Adrenal gland (tissue), 12 donors: ENCODE results near the gene OR10A4. TPM values are rescaled to one million over a fixed set of nuclear protein-coding genes. Genes with fewer than 3 reads are reported as not detected.
"Not testable (repeated sequence)": the region's sequence is repeated elsewhere in the genome, so short reads cannot be mapped to it uniquely, and the experiment has no call there.

Experiments used
- DNase-seq, 7 donors: peaks; one replicate each; pipeline ENCODE4 v3.0.0-alpha.2; 2019 to 2020
- H3K27ac ChIP-seq, 5 donors: fragments of 200-600 bp; sonication (generic) in 4 of 5; 1 replicate in 3 of 5; 2 replicates in 2 of 5; pipeline versions ENCODE4 v1.5.1 to v1.8.0; 2016 to 2020; ENCODE audit warnings: mild to moderate bottlenecking in 1 of 5
- H3K27me3 ChIP-seq: fragments of 200-600 bp; 2 replicates; pipeline ENCODE4 v1.8.0; 2021
- H3K36me3 ChIP-seq, 2 donors: fragments of 200-600 bp; replicated peaks in 1 of 2; 1 replicate in 1 of 2; 2 replicates in 1 of 2; pipeline versions ENCODE4 v1.5.1 to v1.8.0; 2018 to 2022
- H3K4me1 ChIP-seq, 2 donors: fragments of 200-600 bp; replicated peaks in 1 of 2; 1 replicate in 1 of 2; 2 replicates in 1 of 2; pipeline versions ENCODE4 v1.5.1 to v1.8.0; 2018 to 2021
- H3K4me3 ChIP-seq, 4 donors: fragments of 200-600 bp; sonication (generic) in 3 of 4; one replicate each; pipeline ENCODE4 v1.5.1; 2016 to 2018
- H3K9me3 ChIP-seq, 3 donors: fragments of 200-600 bp; sonication (generic) in 1 of 3; replicated peaks in 1 of 3; 1 replicate in 2 of 3; 2 replicates in 1 of 3; pipeline versions ENCODE4 v1.5.1 to v1.8.0; 2016 to 2021
- POLR2A ChIP-seq, 2 donors: fragments of 450-650 bp; IDR thresholded peaks; one replicate each; pipeline ENCODE4 v1.6.1; 2017; ENCODE audit warnings: antibody characterized with exemption in 2 of 2, mild to moderate bottlenecking in 2 of 2, moderate library complexity in 1 of 2
- WGBS, 4 donors: extraction: QIAGEN DNeasy Blood & Tissue Kit in 2 of 4; methylation state at CpG; one replicate each; pipeline versions ENCODE4 v1.1.5 to v1.1.7; 2013 to 2017; 5-methylcytosine and 5-hydroxymethylcytosine counted together
- intact Hi-C, 2 donors: fragments of 100-400 bp; cut with DNase I; formaldehyde crosslinking; loops; one replicate each; pipeline versions ENCODE4 v1.14.1 to v1.15.0; 2022 to 2023
- polyA plus RNA-seq, 3 donors: library from polyadenylated mRNA; stranded (reverse); fragments of 200-250 nt in 2 of 3; fragments of 350-450 nt in 1 of 3; fragmentation: Illumina TruSeq in 1 of 3; extraction: RNeasy Lipid Tissue Mini Kit (QIAGEN cat#74804) in 1 of 3; gene quantifications; one replicate each; pipeline ENCODE4 v1.2.3, GENCODE V29; 2013 to 2014
- total RNA-seq, 9 donors: library from RNA; depleted of rRNA in 4 of 9; stranded (reverse); fragments of >200 nt in 4 of 9; fragments of 120-200 nt in 1 of 9; fragmentation: NEBNext Ultra II Directional in 1 of 9; extraction: Animal tissue kit (Norgen Biotek cat#: 25700) in 1 of 9; gene quantifications; one replicate each; pipeline versions ENCODE4 v1.1.0 to v1.2.4, GENCODE V29; 2013 to 2023
- TF ChIP-seq, protein P1 (sequence below), 6 experiments: fragments of 450-650 bp in 4 of 6; fragments of 200-600 bp in 2 of 6; sonication (generic) in 1 of 6; IDR thresholded peaks; 1 replicate in 5 of 6; 2 replicates in 1 of 6; pipeline versions ENCODE4 v1.5.1 to v1.8.0; 2016 to 2021; ENCODE audit warnings: antibody characterized with exemption in 6 of 6, mild to moderate bottlenecking in 2 of 6, moderate library complexity in 1 of 6
- donor health status: healthy with polysubstance abuse.
- donor health status: Bipolar disorder and iron deficiency.
- donor health status: DM: yes; HTN: yes; CAD: no.
- donor health status: DM: no; HTN: no; CAD: no.
- donor health status: DM: no; HTN: no; CAD: no.
- donor health status: DM: yes; HTN: yes; CAD: no.

OR10A4 gene
- total and polyA plus RNA-seq, 12 donors = not detected

DNA sequence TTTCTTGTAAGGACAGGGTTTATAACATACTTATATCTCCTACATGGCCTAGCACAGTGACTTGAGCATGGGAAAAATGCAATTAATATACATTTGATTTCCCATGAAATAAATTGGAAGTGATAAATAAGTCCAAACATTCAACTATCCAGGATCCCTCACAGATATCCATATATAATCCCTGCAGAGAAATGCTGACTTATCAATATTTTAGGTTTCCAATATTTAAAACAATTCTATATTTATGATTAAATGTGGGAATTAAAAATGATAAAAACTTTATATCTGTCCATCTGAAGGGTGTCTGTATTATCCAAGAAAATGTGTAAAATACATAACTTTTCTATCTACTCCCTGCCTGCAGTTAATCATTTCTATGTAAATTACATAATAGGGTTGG lies 6.3 kb downstream of the OR10A4 start:
- TF ChIP-seq, protein P1, sequence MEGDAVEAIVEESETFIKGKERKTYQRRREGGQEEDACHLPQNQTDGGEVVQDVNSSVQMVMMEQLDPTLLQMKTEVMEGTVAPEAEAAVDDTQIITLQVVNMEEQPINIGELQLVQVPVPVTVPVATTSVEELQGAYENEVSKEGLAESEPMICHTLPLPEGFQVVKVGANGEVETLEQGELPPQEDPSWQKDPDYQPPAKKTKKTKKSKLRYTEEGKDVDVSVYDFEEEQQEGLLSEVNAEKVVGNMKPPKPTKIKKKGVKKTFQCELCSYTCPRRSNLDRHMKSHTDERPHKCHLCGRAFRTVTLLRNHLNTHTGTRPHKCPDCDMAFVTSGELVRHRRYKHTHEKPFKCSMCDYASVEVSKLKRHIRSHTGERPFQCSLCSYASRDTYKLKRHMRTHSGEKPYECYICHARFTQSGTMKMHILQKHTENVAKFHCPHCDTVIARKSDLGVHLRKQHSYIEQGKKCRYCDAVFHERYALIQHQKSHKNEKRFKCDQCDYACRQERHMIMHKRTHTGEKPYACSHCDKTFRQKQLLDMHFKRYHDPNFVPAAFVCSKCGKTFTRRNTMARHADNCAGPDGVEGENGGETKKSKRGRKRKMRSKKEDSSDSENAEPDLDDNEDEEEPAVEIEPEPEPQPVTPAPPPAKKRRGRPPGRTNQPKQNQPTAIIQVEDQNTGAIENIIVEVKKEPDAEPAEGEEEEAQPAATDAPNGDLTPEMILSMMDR (IDR thresholded peaks at IDR 0.05) = no peak
- no peak for TF ChIP-seq POLR2A (IDR thresholded peaks at IDR 0.05)
- no peaks in the 10 kb centered on the region for H3K9me3 ChIP-seq
- no peaks in the 10 kb centered on the region for H3K4me1 ChIP-seq
- no peak for DNase-seq
- no peaks in the 10 kb centered on the region for H3K36me3 ChIP-seq
- intact Hi-C loops = no loop called here
- no peak overlapping the region for H3K4me3 ChIP-seq
- H3K27me3 ChIP-seq = no peaks in the 10 kb centered on the region
- no peak overlapping the region for H3K27ac ChIP-seq

DNA sequence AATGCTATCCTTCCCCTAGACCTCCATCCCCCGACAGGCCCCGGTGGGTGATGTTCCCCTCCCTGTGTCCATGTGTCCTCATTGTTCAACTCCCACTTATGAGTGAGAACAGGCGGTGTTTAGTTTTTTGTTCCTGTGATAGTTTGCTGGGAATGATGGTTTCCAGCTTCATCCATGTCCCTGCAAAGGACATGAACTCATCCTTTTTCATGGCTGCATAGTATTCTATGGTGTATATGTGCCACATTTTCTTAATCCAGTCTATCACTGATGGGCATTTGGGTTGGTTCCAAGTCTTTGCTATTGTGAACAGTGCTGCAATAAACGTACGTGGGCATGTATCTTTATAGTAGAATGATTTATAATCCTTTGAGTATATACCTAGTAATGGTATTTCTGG lies 11.3 kb downstream of the OR10A4 start:
- H3K27me3 ChIP-seq, H3K4me1 ChIP-seq, intact Hi-C loops, H3K9me3 ChIP-seq, H3K27ac ChIP-seq, H3K36me3 ChIP-seq, DNase-seq, H3K4me3 ChIP-seq: not testable (repeated sequence)
- WGBS, 4 donors = 76 to 96% (median 90%) methylated on average over 5 of the region's 5 CpGs

DNA sequence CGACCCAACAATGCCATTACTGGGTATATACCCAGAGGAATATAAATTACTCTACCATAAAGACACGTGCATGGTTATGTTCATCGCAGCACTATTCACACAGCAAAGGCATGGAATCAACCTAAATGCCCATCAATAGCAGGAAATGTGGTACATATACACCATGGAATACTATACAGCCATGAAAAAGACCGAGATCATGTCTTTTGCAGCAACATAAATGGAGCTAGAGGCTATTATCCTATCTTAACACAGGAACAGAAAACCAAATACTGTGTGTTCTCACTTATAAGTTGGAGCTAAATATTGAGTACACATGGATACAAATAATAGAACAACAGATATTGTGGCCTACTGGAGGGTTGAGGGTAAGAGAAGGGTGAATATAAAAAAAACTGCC lies 12.4 kb downstream of the OR10A4 start:
- no peak overlapping the region for H3K27ac ChIP-seq
- no peak overlapping the region for H3K4me3 ChIP-seq
- intact Hi-C loops = no loop called here
- WGBS, 4 donors = 81 to 91% (median 85%) methylated on average over 4 of the region's 4 CpGs
- H3K4me1 ChIP-seq = no peaks in the 10 kb centered on the region
- no peak for DNase-seq
- no peaks in the 10 kb centered on the region for H3K36me3 ChIP-seq
- H3K27me3 ChIP-seq = peaks cover 4% of the 10 kb centered on the region
- TF ChIP-seq, protein P1 (IDR thresholded peaks at IDR 0.05) = no peak
- no peak for TF ChIP-seq POLR2A (IDR thresholded peaks at IDR 0.05)
- H3K9me3 ChIP-seq = no peaks in the 10 kb centered on the region

DNA sequence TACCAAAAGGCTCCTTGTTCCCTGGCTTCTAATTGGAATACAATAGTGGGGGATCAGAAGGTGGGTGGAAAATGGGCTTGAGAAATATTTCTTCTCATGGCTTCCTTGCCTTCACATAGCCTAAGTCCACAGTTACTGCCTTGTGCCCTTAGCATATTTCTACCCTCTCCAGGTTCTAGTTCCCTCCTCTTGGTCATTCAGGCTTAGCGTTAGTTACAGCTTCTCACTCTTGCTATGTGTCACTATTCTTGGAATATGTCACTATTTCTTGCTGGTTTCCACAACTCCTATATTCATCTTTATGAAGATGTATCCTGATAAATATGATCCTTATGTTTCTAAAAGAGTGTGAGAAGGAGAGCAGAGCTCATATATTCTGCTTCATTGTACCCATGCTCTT lies 13.4 kb downstream of the OR10A4 start:
- Histone ChIP-seq H3K27me3 (peaks cover 4% of the 10 kb centered on the region), H3K4me1 (no peaks in the 10 kb centered on the region), H3K9me3 (no peaks in the 10 kb centered on the region), H3K36me3 (no peaks in the 10 kb centered on the region), H3K27ac (no peak overlapping the region), H3K4me3 (no peak overlapping the region)
- DNase-seq = no peak
- intact Hi-C loops = no loop called here
- TF ChIP-seq, protein P1 (IDR thresholded peaks at IDR 0.05) = no peak
- TF ChIP-seq POLR2A (IDR thresholded peaks at IDR 0.05) = no peak
- WGBS, 4 donors = 83 to 96% (median 89%) methylated on average over 1 of the region's 1 CpG

DNA sequence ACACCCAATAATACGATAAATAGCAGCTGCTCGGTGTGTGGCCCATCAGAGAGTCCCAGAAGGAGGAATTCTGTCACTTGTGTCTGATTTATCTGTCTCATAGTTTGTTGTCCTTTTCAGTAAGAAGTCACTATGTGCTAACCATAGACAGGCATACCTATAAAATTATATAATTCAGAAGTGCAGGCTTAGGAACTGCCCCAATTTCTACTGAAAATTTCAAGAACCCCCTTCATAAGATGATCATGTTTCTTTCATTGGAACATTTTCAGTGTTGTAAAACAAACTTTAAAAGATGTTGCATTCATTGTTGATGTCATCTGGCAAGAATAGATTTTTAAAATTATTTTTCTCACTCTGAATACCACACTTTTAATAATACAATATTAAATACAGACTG lies 16.0 kb downstream of the OR10A4 start, which contains the start of gene OR2D2:
OR2D2 (minus strand) TSS at position 101 of the 400 bp plus-strand sequence; CDS start at position 101, 0 bp downstream.
- Histone ChIP-seq H3K4me3 (no peak within 1 kb of the TSS), H3K9me3 (no peaks in the 10 kb centered on the region), H3K27me3 (peaks cover 4% of the 10 kb centered on the region), H3K4me1 (no peaks in the 10 kb centered on the region), H3K27ac (no peak within 1 kb of the TSS), H3K36me3 (no peaks in the 10 kb centered on the region)
- no peak for TF ChIP-seq POLR2A (IDR thresholded peaks at IDR 0.05)
- TF ChIP-seq, protein P1 (IDR thresholded peaks at IDR 0.05) = no peak
- DNase-seq = no peak
- intact Hi-C loops = no loop called here
- 71 to 86% (median 76%) methylated on average over 2 of the region's 2 CpGs for WGBS, 4 donors
